Endothelial cell of umbilical vein (primary cell): ENCODE results near the gene ADARB1. TPM values are rescaled to one million over a fixed set of nuclear protein-coding genes. Genes with fewer than 3 reads are reported as not detected.

ENCODE experiments used
- BruUV-seq: library from RNA; stranded (reverse); fragments of 400-500 nt; replicated peaks from 2 replicates; lab custom pipeline; 2021; lab: Mats Ljungman, UMichigan
- CTCF ChIA-PET: fragments of 300-600, 350-600 bp; sonication (Branson Sonifier 250); formaldehyde crosslinking; loops from one replicate; lab custom pipeline; 2021; ENCODE audit warnings: antibody characterized with exemption, inconsistent platforms; lab: Charles Lee
- POLR2A ChIA-PET: fragments of 300-600, 350-600 bp; sonication (Branson Sonifier 250); formaldehyde crosslinking; loops from one replicate; lab custom pipeline; 2021; ENCODE audit warnings: antibody characterized with exemption, inconsistent platforms; lab: Charles Lee
- DNase-seq: peaks from one replicate; pipeline ENCODE4 v3.0.0-alpha.2; 2011; ENCODE audit warnings: low read depth, low spot score
- FAIRE-seq: peaks from 2 replicates; lab custom pipeline; 2011; peaks lifted over from hg19 to GRCh38; lab: Jason Lieb, UNC
- H2AFZ ChIP-seq: 2 replicates; pipeline ENCODE4 v1.6.0; 2012; ENCODE audit warnings: low read depth, low read length, control low read depth, inconsistent platforms
- H3K27ac ChIP-seq: 2 replicates; pipeline ENCODE4 v1.5.1; 2011; ENCODE audit warnings: low read depth, mild to moderate bottlenecking, control low read depth, low read length, moderate library complexity; ENCODE audit not compliant: insufficient read depth
- H3K27me3 ChIP-seq, 2 experiments: 2 replicates each; pipeline versions ENCODE4 v1.6.0 to v1.6.1; 2011; ENCODE audit warnings: low read length in 2 of 2, mixed read lengths in 1 of 2; ENCODE audit not compliant: control insufficient read depth in 2 of 2, insufficient read depth in 2 of 2
- H3K36me3 ChIP-seq, 2 experiments: 2 replicates in 1 of 2; 3 replicates in 1 of 2; pipeline ENCODE4 v1.5.1; 2011; ENCODE audit warnings: low read length in 2 of 2, mild to moderate bottlenecking in 1 of 2, moderate library complexity in 1 of 2; ENCODE audit not compliant: control insufficient read depth in 2 of 2, insufficient read depth in 2 of 2; ENCODE audit errors: extremely low read depth in 1 of 2
- H3K4me1 ChIP-seq: 3 replicates; pipeline ENCODE4 v1.5.1; 2011; ENCODE audit warnings: mild to moderate bottlenecking, low read length; ENCODE audit not compliant: control insufficient read depth, insufficient read depth; ENCODE audit errors: extremely low read depth
- H3K4me2 ChIP-seq: 2 replicates; pipeline ENCODE4 v1.6.1; 2011; ENCODE audit warnings: low read length, control low read depth, mixed read lengths; ENCODE audit not compliant: insufficient read depth
- H3K4me3 ChIP-seq, 3 experiments: fragments of 200-600 bp in 1 of 3; sonication (generic), shearing (Covaris generic) in 1 of 3; replicated peaks in 1 of 3; 2 replicates each; pipeline ENCODE4 v1.5.1; 2011 to 2016; ENCODE audit warnings: control low read depth in 3 of 3, low read length in 3 of 3, mild to moderate bottlenecking in 2 of 3, inconsistent platforms in 1 of 3, low read depth in 1 of 3, moderate library complexity in 1 of 3; ENCODE audit not compliant: insufficient read depth in 1 of 3
- H3K79me2 ChIP-seq: 2 replicates; pipeline ENCODE4 v1.6.0; 2012; ENCODE audit warnings: low read length, inconsistent platforms; ENCODE audit not compliant: control insufficient read depth, insufficient read depth
- H3K9ac ChIP-seq: replicated peaks from 2 replicates; pipeline ENCODE3; 2011; ENCODE audit warnings: low read length, control low read depth; ENCODE audit not compliant: insufficient read depth; ENCODE audit errors: extremely low read depth
- H3K9me1 ChIP-seq: replicated peaks from 3 replicates; pipeline ENCODE4 v1.6.0; 2011; ENCODE audit warnings: mild to moderate bottlenecking, low read length; ENCODE audit not compliant: control insufficient read depth, insufficient read depth; ENCODE audit errors: extremely low read depth
- H3K9me3 ChIP-seq: replicated peaks from 2 replicates; pipeline ENCODE4 v1.5.1; 2012; ENCODE audit warnings: low read length, inconsistent platforms; ENCODE audit not compliant: control insufficient read depth, insufficient read depth
- H4K20me1 ChIP-seq: replicated peaks from 2 replicates; pipeline ENCODE3; 2011; ENCODE audit warnings: mild to moderate bottlenecking, low read length; ENCODE audit not compliant: control insufficient read depth, insufficient read depth; ENCODE audit errors: extremely low read depth
- CTCF ChIP-seq, 2 donors: IDR thresholded peaks; 1 replicate in 1 of 2; 2 replicates in 1 of 2; pipeline ENCODE4 v1.5.1; 2011; ENCODE audit warnings: low read length in 2 of 2, mild to moderate bottlenecking in 2 of 2, moderate library complexity in 2 of 2, control low read depth in 1 of 2, inconsistent platforms in 1 of 2, low read depth in 1 of 2; ENCODE audit not compliant: insufficient read depth in 1 of 2; ENCODE audit errors: extremely low read depth in 1 of 2
- EZH2 ChIP-seq: IDR thresholded peaks from 2 replicates; pipeline ENCODE4 v1.6.1; 2012; ENCODE audit warnings: borderline replicate concordance, low read depth, mild to moderate bottlenecking, moderate library complexity, low read length, inconsistent platforms; ENCODE audit not compliant: severe bottlenecking
- FOS ChIP-seq: IDR thresholded peaks from 2 replicates; pipeline ENCODE4 v1.6.1; 2011; ENCODE audit warnings: mild to moderate bottlenecking, low read length, moderate library complexity, borderline replicate concordance; ENCODE audit not compliant: insufficient read depth
- GATA2 ChIP-seq: IDR thresholded peaks from 2 replicates; pipeline ENCODE4 v1.7.0; 2011; ENCODE audit warnings: low read depth, mild to moderate bottlenecking, moderate library complexity, mixed read lengths, low read length; ENCODE audit not compliant: insufficient read length, insufficient read depth
- JUN ChIP-seq: IDR thresholded peaks from 2 replicates; pipeline ENCODE4 v1.6.1; 2011; ENCODE audit warnings: borderline replicate concordance, low read depth; ENCODE audit not compliant: insufficient read length, insufficient read depth
- MAX ChIP-seq: IDR thresholded peaks from 2 replicates; pipeline ENCODE4 v1.6.1; 2011; ENCODE audit not compliant: insufficient read depth, insufficient read length
- MYC ChIP-seq: IDR thresholded peaks from one replicate; pipeline ENCODE4 v1.6.1; 2011; ENCODE audit warnings: mild to moderate bottlenecking, low read depth, low read length
- POLR2A ChIP-seq: IDR thresholded peaks from 2 replicates; pipeline ENCODE4 v1.6.1; 2012; ENCODE audit warnings: low read depth, mild to moderate bottlenecking, control low read depth, low read length
- POLR2AphosphoS5 ChIP-seq: IDR thresholded peaks from 2 replicates; pipeline ENCODE4 v1.6.1; 2012; ENCODE audit warnings: low read depth, mild to moderate bottlenecking, control low read depth, low read length, moderate library complexity; ENCODE audit not compliant: insufficient read depth
- dilution Hi-C: fragments of 300-500 bp; cut with MboI; formaldehyde crosslinking; loops from one replicate; pipeline ENCODE4 v1.15.0; 2019; ENCODE audit warnings: low sequenced_read_pairs; ENCODE audit not compliant: extremely low pct_ligation_motif_present
- intact Hi-C: fragments of 100-400 bp; cut with micrococcal nuclease; formaldehyde crosslinking; loops from one replicate; pipeline ENCODE4 v1.10.0; 2022
- polyA plus RNA-seq, 4 experiments: library from polyadenylated mRNA; depleted of rRNA in 3 of 4; stranded (reverse) in 3 of 4; unstranded in 1 of 4; fragments of >200 nt; gene quantifications; 2 replicates each; pipeline versions ENCODE4 v1.2.1 to v1.2.3, GENCODE V29; 2011 to 2012; ENCODE audit warnings: missing spikeins in 1 of 4
- total RNA-seq: library from RNA; stranded (reverse); gene quantifications from 2 replicates; pipeline ENCODE4 v1.2.3, GENCODE V29; 2021

Gene ADARB1
- total and polyA plus RNA-seq, 2 donors (not counting 3 experiments of a cell fraction or from before 2014, with no cell fraction given), result 32.5 to 54.3 TPM

- POLR2A ChIA-PET, result no interaction called here
- intact Hi-C loops, result no loop called here
These were observed 12.8 kb downstream of the ADARB1 start for GRCh38 chr21:45087022-45087823.

More at GRCh38 chr21:45087022-45087823, 12.8 kb downstream of the ADARB1 start:
- no TSS peak for BruUV-seq
- H3K4me3 ChIP-seq, result no peak overlapping the region
- H3K9me1 ChIP-seq, result no peaks in the 10 kb centered on the region
- no peak overlapping the region for H3K4me2 ChIP-seq
- H3K9me3 ChIP-seq, result no peaks in the 10 kb centered on the region
- H3K4me1 ChIP-seq, result peaks cover 16% of the 10 kb centered on the region
- dilution Hi-C loops, result no loop called here
- FAIRE-seq, result no peak
- CTCF ChIA-PET, result interaction anchor here (1.1 to 1.8 kb wide), 4 partner anchors 10 to 41 kb away, joined by 3 to 5 read pairs (median 4); no protein-coding TSS in a partner anchor
- H3K79me2 ChIP-seq, result peaks cover 23% of the 10 kb centered on the region
- no peaks in the 10 kb centered on the region for H3K36me3 ChIP-seq
- DNase-seq, result no peak
- H3K9ac ChIP-seq, result no peak overlapping the region
- H2AFZ ChIP-seq, result no peak overlapping the region
- no peaks in the 10 kb centered on the region for H3K27me3 ChIP-seq
- H3K27ac ChIP-seq, result no peak overlapping the region
- no peaks in the 10 kb centered on the region for H4K20me1 ChIP-seq
- TF ChIP-seq FOS (no peak), EZH2 (no peak), MYC (no peak), POLR2A (no peak), JUN (no peak), GATA2 (no peak), CTCF (IDR thresholded peaks at IDR 0.05; ENCODE audit: extremely low read depth in 1 of 2, insufficient read depth in 1 of 2, low read depth in 1 of 2, low read length in 2 of 2) (no peak), POLR2AphosphoS5 (no peak), MAX (no peak)
